Central memory CD8-positive, alpha-beta T cell (primary cell): ENCODE data around the gene SFTA2.
A peak's percentile ranks its signal among the peaks of the same experiment; 100 is the strongest.

Source experiments
- ATAC-seq: fragments of 150-1000 bp; cut with Tn5 transposase; replicated peaks from 2 replicates; pipeline ENCODE4 v1.10.0; 2022; ENCODE audit warnings: mild to moderate bottlenecking, moderate FRiP score, moderate number of reproducible peaks; ENCODE audit not compliant: poor library complexity, severe bottlenecking; ENCODE audit errors: extremely low read depth
- DNase-seq, 2 donors: peaks; one replicate each; pipeline ENCODE4 v3.0.0; 2021; ENCODE audit warnings: low spot score in 2 of 2
- H3K27ac Mint-ChIP-seq: one replicate; pipeline ENCODE4 v1.8.0; 2022; ENCODE audit warnings: low read depth, mild to moderate bottlenecking, moderate library complexity, mixed read lengths
- H3K27me3 Mint-ChIP-seq: one replicate; pipeline ENCODE4 v1.8.0; 2022; ENCODE audit warnings: mixed read lengths
- H3K36me3 Mint-ChIP-seq: one replicate; pipeline ENCODE4 v1.8.0; 2022; ENCODE audit warnings: mild to moderate bottlenecking, moderate library complexity, mixed read lengths; ENCODE audit not compliant: insufficient read depth
- H3K4me1 Mint-ChIP-seq: one replicate; pipeline ENCODE4 v1.8.0; 2022; ENCODE audit warnings: mixed read lengths
- H3K4me3 Mint-ChIP-seq: one replicate; pipeline ENCODE4 v1.8.0; 2022; ENCODE audit warnings: mild to moderate bottlenecking, moderate library complexity, mixed read lengths
- H3K9me3 Mint-ChIP-seq: one replicate; pipeline ENCODE4 v1.8.0; 2022; ENCODE audit warnings: mixed read lengths

The SFTA2 gene

GRCh38 chr6:30891450-30891723 lies 40.6 kb downstream of the SFTA2 start:
- H3K9me3 Mint-ChIP-seq, result no peaks in the 10 kb centered on the region
- H3K27ac Mint-ChIP-seq, result no peak overlapping the region
- no peaks in the 10 kb centered on the region for H3K27me3 Mint-ChIP-seq
- H3K4me3 Mint-ChIP-seq, result no peak overlapping the region
- DNase-seq (no peak), ATAC-seq (no peak)
- peaks cover 2% of the 10 kb centered on the region for H3K36me3 Mint-ChIP-seq
- H3K4me1 Mint-ChIP-seq, result peaks cover 4% of the 10 kb centered on the region

DNA sequence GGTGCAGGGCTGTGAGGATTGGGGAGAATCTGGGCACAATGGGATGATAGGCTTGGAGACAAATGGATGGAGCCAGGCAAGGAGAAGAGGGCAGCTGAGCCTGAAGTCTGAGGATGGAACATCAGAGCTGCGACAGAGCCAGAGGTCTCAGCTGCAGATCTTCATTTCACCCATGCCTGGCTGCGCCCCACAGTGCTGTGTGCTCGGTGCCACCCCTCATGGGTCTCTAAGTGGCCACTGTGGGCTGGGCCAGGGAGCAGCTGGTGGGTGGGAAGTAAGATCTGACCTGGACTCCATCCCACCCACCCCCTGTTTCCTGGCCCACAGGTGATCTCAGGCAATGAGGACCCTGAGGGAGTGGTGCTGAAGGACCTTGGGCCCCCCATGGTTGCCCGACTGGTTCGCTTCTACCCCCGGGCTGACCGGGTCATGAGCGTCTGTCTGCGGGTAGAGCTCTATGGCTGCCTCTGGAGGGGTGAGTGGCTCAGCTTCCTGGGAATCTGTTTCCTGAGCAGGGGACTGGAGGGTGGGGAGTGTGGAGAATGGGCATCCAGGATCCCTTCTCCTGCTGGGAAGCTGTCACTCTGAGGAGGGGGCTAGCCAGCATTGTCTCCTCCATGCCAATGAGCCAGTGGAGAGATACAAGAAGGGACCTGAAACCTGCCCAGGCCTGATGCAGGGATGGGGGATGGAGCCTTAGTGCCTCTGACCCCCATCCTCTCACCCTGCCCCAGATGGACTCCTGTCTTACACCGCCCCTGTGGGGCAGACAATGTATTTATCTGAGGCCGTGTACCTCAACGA lies 41.1 kb downstream of the SFTA2 start:
- DNase-seq (no peak), ATAC-seq (no peak)
- H3K36me3 Mint-ChIP-seq, result peaks cover 2% of the 10 kb centered on the region
- H3K27me3 Mint-ChIP-seq, result no peaks in the 10 kb centered on the region
- H3K4me3 Mint-ChIP-seq, result no peak overlapping the region
- H3K4me1 Mint-ChIP-seq, result peaks cover 9% of the 10 kb centered on the region
- no peak overlapping the region for H3K27ac Mint-ChIP-seq
- no peaks in the 10 kb centered on the region for H3K9me3 Mint-ChIP-seq

DNA sequence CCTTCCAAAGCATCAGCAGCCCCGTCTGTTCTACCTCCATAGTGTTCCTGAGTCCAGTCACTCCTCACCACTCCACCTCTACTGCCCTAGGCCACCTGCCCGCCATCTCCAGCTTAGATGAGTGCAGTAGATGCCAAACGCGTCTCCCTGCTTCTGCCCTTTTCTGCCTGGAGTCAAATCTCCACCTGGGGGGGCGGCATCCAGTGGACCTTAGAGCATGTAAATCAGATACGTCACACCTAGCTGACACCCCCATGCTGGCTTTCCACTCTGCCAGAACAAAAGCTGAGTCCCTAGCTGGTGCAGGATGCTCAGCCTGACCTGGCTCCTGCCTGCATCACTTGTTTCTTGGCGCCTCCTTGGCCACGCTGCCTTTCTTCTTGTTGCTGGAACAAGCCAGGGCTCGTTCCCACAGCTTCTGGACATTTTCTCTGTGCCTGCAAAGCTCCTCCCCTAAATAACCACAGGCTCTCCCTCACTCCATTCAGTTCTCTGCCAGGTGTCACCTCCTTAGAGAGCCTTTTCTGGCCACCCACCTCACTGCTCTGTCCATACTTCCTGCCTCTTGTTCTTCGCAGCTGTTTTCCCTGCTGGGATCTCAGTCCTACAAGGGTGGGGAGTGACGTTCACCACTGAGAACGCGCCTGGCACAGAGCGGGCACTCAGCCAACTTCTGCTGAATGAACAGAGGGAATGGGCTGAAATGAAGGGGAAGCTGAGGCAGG lies 41.9 kb downstream of the SFTA2 start:
- Mint-ChIP-seq H3K4me1 (peaks cover 17% of the 10 kb centered on the region), H3K27me3 (no peaks in the 10 kb centered on the region), H3K9me3 (no peaks in the 10 kb centered on the region), H3K4me3 (no peak overlapping the region), H3K27ac (no peak overlapping the region), H3K36me3 (peaks cover 5% of the 10 kb centered on the region)
- DNase-seq (no peak), ATAC-seq (no peak)

DNA sequence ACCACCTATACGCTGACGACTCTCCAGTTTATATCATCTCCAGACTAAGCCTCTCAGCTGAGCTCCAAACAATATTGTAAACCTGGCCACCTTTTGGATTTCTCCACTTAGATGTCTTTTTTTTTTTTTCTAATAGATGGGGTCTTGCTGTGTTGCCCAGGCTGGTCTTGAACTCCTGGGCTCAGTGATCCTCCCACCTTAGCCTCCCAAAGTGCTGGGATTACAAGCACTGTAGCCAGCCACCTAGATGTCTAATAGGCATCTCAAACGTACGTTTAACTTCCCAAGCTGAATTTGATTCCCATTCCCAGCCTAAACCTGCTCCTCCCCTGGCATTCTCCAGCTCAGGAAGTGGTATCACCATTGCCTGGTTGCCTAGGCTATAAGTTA lies 42.5 kb downstream of the SFTA2 start:
- ATAC-seq, result no peak
- Mint-ChIP-seq H3K4me1 (peaks cover 21% of the 10 kb centered on the region), H3K9me3 (no peaks in the 10 kb centered on the region), H3K27me3 (no peaks in the 10 kb centered on the region), H3K27ac (no peak overlapping the region), H3K4me3 (no peak overlapping the region), H3K36me3 (peaks cover 5% of the 10 kb centered on the region)
- no peak for DNase-seq

GRCh38 chr6:30888816-30889495 lies 43.0 kb downstream of the SFTA2 start:
- H3K4me3 Mint-ChIP-seq, result no peak overlapping the region
- H3K4me1 Mint-ChIP-seq, result peaks cover 21% of the 10 kb centered on the region
- no peaks in the 10 kb centered on the region for H3K9me3 Mint-ChIP-seq
- H3K36me3 Mint-ChIP-seq, result peaks cover 5% of the 10 kb centered on the region
- no peak for ATAC-seq
- no peak overlapping the region for H3K27ac Mint-ChIP-seq
- H3K27me3 Mint-ChIP-seq, result no peaks in the 10 kb centered on the region
- no peak for DNase-seq

GRCh38 chr6:30887901-30888815 lies 43.8 kb downstream of the SFTA2 start:
- Mint-ChIP-seq H3K4me3 (no peak overlapping the region), H3K27me3 (no peaks in the 10 kb centered on the region), H3K4me1 (peaks cover 28% of the 10 kb centered on the region), H3K36me3 (peaks cover 2% of the 10 kb centered on the region), H3K27ac (no peak overlapping the region), H3K9me3 (no peaks in the 10 kb centered on the region)
- no peak for DNase-seq
- ATAC-seq, result no peak

- H3K9me3 Mint-ChIP-seq, result no peaks in the 10 kb centered on the region
- H3K27me3 Mint-ChIP-seq, result no peaks in the 10 kb centered on the region
- H3K27ac Mint-ChIP-seq, result no peak overlapping the region
- DNase-seq (no peak), ATAC-seq (no peak)
- H3K4me1 Mint-ChIP-seq, result peaks cover 31% of the 10 kb centered on the region
- peaks cover 2% of the 10 kb centered on the region for H3K36me3 Mint-ChIP-seq
- no peak overlapping the region for H3K4me3 Mint-ChIP-seq
Observed at GRCh38 chr6:30886897-30887255, 45.1 kb downstream of the SFTA2 start.

DNA sequence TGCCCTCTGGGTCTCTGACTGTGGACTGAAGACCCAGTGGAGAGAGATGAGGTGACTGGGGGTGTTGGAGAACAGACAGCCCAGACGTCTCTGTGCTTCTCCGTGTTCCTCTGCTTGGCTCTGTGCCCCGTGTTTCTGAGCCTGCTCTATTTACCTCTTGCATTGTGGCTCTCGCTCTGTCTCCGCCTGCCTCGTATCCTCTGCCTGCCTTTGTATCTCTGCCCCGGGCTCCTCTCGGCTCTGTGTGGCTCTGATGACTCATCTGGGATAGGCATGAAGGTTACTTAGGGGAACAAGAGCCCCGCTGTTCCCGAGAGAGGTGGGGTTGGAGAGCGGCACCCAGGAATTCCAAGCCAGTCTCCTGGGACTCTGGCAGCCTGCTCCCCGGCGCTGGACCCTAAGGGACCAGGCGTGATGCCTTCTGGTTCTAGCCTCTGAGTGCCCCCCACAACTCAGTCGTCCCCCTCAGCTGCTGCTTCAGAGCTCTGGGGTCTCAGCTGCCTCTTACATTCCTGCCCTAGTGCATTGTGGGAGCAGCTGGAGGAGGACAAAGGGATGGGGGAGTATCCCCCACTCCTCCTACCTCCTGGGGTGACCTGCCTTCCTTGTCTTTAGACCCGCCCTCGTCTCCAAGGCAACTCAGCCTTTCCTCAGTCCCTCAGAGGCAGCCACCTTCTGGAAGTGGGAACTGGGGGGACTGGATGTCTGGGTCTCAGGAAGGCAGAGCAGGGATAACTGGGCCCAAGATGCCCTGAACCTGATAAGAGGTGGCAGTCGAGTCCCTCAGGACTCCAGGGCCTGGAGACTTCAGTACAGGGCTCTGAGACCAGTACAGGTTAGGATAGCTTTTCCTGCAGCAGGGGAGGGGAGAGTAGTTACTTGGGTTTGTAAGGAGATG lies 45.7 kb downstream of the SFTA2 start:
- peak overlapping the region; percentile 64 for H3K27ac Mint-ChIP-seq
- H3K9me3 Mint-ChIP-seq, result no peaks in the 10 kb centered on the region
- peaks cover 2% of the 10 kb centered on the region for H3K36me3 Mint-ChIP-seq
- peak overlapping the region; percentile 79 for H3K4me3 Mint-ChIP-seq
- DNase-seq (no peak), ATAC-seq (no peak)
- peaks cover 31% of the 10 kb centered on the region for H3K4me1 Mint-ChIP-seq
- H3K27me3 Mint-ChIP-seq, result no peaks in the 10 kb centered on the region

- Mint-ChIP-seq H3K4me1 (peaks cover 31% of the 10 kb centered on the region), H3K27me3 (no peaks in the 10 kb centered on the region), H3K36me3 (peaks cover 2% of the 10 kb centered on the region), H3K4me3 (peak overlapping the region; percentile 79), H3K9me3 (no peaks in the 10 kb centered on the region), H3K27ac (peak overlapping the region; percentile 64)
- ATAC-seq, result no peak
- no peak for DNase-seq
Observed at GRCh38 chr6:30885481-30885998, 46.4 kb downstream of the SFTA2 start.

DNA sequence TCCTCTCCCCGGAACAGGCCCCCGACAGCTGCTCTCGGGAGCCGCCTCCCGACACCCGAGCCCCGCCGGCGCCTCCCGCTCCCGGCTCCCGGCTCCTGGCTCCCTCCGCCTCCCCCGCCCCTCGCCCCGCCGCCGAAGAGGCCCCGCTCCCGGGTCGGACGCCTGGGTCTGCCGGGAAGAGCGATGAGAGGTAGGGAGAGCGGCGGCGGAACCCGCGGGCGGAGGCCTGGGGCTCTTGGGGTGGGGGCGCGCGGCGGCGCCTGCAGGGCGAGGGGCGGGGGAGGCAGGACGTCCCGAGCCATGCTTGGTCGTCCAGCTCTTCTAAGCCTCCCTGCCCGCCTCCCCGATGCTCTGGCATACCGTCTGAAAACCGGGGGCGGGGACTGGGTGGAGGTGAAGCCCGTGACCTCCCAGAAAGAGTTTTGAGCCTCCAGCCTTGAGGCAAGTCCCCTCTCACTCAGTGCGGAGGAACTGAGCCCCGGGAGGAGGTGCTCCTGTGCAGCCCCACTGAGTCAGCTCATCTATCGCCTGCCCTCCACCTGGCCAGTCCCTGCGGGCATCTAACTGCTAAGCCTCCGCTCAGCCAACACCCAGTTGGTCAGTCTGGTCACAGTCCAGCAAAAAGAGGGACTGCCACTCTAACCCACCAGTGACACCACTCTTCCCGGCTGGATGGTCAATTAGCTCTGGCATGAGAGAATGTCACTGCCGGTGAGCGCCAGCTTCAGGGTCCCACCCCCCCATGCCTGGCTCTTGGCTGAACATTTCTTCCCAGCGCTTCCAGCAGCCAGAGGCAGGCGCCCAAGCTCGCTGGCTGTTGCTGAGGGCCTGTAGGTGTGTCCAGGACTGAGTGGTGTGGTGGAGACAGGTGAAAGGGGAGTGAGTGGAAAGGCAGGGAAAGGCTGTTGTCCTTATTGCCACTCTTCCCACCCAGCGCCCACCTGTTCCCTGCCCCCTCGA lies 47.2 kb downstream of the SFTA2 start:
- Mint-ChIP-seq H3K4me3 (peak overlapping the region; percentile 79), H3K27me3 (no peaks in the 10 kb centered on the region), H3K4me1 (peaks cover 31% of the 10 kb centered on the region), H3K27ac (peak overlapping the region; percentile 64), H3K9me3 (no peaks in the 10 kb centered on the region), H3K36me3 (peaks cover 2% of the 10 kb centered on the region)
- DNase-seq, result no peak
- peak; percentile 62 for ATAC-seq
